Natural killer cell treated with Interleukin-12 subunit alpha and Interleukin-12 subunit beta and Interleukin-15 and Interleukin-18, amount 100 ng/mL, for 72 hours (primary cell): ENCODE data around the gene PRCC. TPM values are rescaled to one million over a fixed set of nuclear protein-coding genes. Genes with fewer than 3 reads are reported as not detected.
A peak's percentile ranks its signal among the peaks of the same experiment; 100 is the strongest.

Experiments used
- ATAC-seq, 2 donors: fragments of 150-1000 bp; cut with Tn5 transposase in 1 of 2; sonication (Bioruptor Pico), chemical (Tn5 transposase) in 1 of 2; 2 replicates each; pipeline ENCODE4 v1.10.0; 2021
- DNase-seq: peaks from one replicate; pipeline ENCODE4 v3.0.0; 2022; ENCODE audit warnings: low spot score
- H3K27ac Mint-ChIP-seq, 2 donors: 1 replicate in 1 of 2; 2 replicates in 1 of 2; pipeline ENCODE4 v1.8.0; 2022; ENCODE audit warnings: mixed read lengths in 2 of 2, mild to moderate bottlenecking in 1 of 2, moderate library complexity in 1 of 2
- H3K27me3 Mint-ChIP-seq, 2 donors: 1 replicate in 1 of 2; 2 replicates in 1 of 2; pipeline ENCODE4 v1.8.0; 2022; ENCODE audit warnings: mixed read lengths in 2 of 2
- H3K36me3 Mint-ChIP-seq: one replicate; pipeline ENCODE4 v1.8.0; 2022; ENCODE audit warnings: mixed read lengths
- H3K4me1 Mint-ChIP-seq, 2 donors: 1 replicate in 1 of 2; 2 replicates in 1 of 2; pipeline ENCODE4 v1.8.0; 2022; ENCODE audit warnings: low read depth in 2 of 2, mixed read lengths in 2 of 2, mild to moderate bottlenecking in 1 of 2
- H3K4me3 Mint-ChIP-seq: one replicate; pipeline ENCODE4 v1.8.0; 2022; ENCODE audit warnings: mixed read lengths
- H3K9me3 Mint-ChIP-seq: 2 replicates; pipeline ENCODE4 v1.8.0; 2022; ENCODE audit warnings: mixed read lengths
- total RNA-seq, 2 donors: library from RNA; stranded (reverse); gene quantifications; one replicate each; pipeline ENCODE4 v1.2.3, GENCODE V29; 2022

Gene PRCC, protein sequence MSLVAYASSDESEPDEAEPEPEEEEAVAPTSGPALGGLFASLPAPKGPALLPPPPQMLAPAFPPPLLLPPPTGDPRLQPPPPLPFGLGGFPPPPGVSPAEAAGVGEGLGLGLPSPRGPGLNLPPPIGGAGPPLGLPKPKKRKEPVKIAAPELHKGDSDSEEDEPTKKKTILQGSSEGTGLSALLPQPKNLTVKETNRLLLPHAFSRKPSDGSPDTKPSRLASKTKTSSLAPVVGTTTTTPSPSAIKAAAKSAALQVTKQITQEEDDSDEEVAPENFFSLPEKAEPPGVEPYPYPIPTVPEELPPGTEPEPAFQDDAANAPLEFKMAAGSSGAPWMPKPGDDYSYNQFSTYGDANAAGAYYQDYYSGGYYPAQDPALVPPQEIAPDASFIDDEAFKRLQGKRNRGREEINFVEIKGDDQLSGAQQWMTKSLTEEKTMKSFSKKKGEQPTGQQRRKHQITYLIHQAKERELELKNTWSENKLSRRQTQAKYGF
- total RNA-seq, result 100 to 1,000 TPM in 1 of 2 donors, 10 to 100 TPM in 1; 86.2 to 116 TPM

DNA sequence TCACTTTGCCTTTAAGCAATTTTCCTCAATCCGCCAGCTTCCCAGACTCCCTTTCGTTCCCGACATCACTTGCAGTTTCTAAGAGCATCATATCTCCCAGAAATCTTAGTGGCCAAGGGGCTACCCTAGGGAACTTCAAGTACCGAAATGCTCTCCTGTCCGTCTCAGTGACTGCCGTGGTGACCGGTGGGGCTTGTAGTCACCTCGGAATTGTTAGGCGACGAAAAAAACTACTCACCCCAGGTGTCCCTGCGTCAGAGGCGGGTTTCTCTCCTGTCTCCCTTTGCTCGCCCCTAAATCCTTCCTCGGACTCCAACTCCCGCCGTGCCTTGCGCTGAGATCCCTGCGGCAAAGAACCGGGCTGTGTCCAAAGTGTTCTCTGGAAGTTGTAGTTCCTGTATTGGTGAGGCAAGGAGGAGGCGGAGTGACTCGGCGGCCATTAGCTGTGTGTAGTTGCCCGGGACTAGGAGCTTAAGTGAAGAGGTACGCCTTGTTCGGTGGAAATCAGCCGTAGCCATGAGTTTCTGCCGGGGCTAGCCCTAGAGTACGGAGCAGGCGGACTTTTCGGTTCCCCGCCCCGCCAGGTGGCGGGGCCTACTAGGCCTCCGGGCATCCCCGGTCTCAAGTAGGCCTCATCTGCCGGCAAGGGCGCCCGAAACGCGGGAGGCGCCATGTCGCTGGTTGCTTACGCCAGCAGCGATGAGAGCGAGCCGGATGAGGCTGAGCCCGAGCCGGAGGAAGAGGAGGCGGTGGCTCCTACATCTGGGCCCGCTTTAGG lies at the start of gene PRCC:
TSS of gene PRCC (plus strand) at position 435 of the 778 bp plus-strand sequence. CDS start at position 672, 237 bp downstream.
- peak; percentile 98 for DNase-seq

DNA sequence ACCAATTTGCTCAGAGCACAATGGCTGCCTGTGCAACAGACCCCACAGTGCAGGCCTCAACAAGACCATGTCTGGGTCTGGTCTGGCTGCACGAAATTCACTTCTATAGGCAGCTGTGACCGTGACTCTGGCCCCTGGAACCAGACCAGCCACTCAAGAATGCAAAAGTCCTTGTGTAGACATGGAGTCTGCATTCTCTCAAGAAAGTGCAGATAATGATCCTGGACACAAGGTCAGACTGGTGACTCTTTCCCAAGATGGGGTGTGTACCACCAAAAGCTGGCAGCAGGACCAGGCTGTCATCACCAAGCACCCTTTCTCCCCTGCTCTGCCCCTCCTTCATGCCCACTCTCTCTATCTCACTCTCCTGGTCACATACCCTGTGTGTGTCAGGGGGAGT lies 46.2 kb upstream of the PRCC start:
- Mint-ChIP-seq H3K27ac (peak overlapping the region; percentile 91 to 99), H3K36me3 (peaks cover 25% of the 10 kb centered on the region), H3K4me3 (peak overlapping the region; percentile 67), H3K27me3 (no peaks in the 10 kb centered on the region), H3K4me1 (peaks cover 23 to 24% of the 10 kb centered on the region in 2 donors), H3K9me3 (no peaks in the 10 kb centered on the region)
- no peak for DNase-seq
- ATAC-seq, result peak; percentile 44 to 64

More for the DNA sequence above, at the start of gene PRCC:
- H3K36me3 Mint-ChIP-seq, result peaks cover 16% of the 10 kb centered on the region
- H3K27me3 Mint-ChIP-seq, result no peaks in the 10 kb centered on the region
- peak; percentile 96 to 97 for ATAC-seq
- no peak within 1 kb of the TSS for H3K27ac Mint-ChIP-seq
- peaks cover 29 to 34% of the 10 kb centered on the region in 2 donors for H3K4me1 Mint-ChIP-seq
- no peaks in the 10 kb centered on the region for H3K9me3 Mint-ChIP-seq
- H3K4me3 Mint-ChIP-seq, result no peak within 1 kb of the TSS

DNA sequence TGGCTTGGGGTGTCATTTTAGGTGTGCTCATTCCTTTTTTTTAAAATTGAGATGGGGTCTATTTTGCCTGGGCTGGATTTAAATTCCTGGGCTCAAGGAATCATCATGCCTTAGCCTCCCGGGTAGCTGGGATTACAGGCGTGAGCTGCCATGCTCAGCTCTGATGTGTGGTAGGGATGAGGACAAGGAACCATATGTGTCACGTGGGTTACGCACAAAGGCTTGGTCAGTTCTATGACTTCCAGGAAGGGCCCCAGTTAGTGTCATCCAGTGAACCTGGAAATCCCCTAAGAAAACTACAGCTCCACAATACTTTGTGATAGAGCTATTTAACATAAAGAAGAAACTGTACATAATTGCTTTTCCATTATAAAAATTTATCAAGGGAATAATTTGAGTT lies 45.8 kb upstream of the PRCC start:
- H3K27ac Mint-ChIP-seq, result peak overlapping the region; percentile 91 to 99
- no peaks in the 10 kb centered on the region for H3K9me3 Mint-ChIP-seq
- DNase-seq (peak; percentile 82), ATAC-seq (peak; percentile 81 to 83)
- H3K4me3 Mint-ChIP-seq, result peak overlapping the region; percentile 67
- no peaks in the 10 kb centered on the region for H3K27me3 Mint-ChIP-seq
- H3K4me1 Mint-ChIP-seq, result peaks cover 22 to 23% of the 10 kb centered on the region in 2 donors
- H3K36me3 Mint-ChIP-seq, result peaks cover 25% of the 10 kb centered on the region

DNA sequence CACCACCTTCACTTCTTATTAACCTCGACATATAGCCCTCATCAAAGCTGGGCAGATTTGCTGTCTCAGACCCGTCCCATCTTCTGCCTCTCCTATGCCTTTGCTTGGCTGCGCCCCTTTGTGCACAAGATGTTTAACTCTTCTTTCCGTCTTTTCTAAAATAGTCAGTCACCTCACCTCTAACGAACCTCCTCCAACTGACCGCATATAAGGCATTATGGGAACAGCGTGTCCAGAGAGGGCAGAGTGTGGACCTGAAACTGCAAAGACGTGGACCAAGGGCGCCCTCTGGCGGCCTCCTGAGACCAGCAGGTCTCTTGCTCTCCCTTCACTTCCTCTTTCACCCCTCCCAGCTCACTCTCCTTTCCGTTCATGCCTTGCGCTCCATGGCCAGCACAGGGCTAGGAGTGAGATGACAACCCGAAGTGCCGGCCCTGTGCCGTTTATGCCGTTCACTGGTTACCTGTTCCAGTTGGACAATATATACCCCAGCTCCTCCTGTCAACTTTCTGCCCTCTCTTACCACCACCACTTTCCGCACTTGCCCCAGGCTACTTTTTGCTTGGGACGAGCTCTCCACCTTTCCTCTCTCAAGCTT lies 41.6 kb upstream of the PRCC start:
- no peak overlapping the region for H3K4me3 Mint-ChIP-seq
- H3K36me3 Mint-ChIP-seq, result peaks cover 29% of the 10 kb centered on the region
- H3K4me1 Mint-ChIP-seq, result peaks cover 28 to 39% of the 10 kb centered on the region in 2 donors
- peak; percentile 87 for DNase-seq
- no peak overlapping the region for H3K27ac Mint-ChIP-seq
- no peaks in the 10 kb centered on the region for H3K27me3 Mint-ChIP-seq
- ATAC-seq, result peak; percentile 45 to 54
- H3K9me3 Mint-ChIP-seq, result no peaks in the 10 kb centered on the region

DNA sequence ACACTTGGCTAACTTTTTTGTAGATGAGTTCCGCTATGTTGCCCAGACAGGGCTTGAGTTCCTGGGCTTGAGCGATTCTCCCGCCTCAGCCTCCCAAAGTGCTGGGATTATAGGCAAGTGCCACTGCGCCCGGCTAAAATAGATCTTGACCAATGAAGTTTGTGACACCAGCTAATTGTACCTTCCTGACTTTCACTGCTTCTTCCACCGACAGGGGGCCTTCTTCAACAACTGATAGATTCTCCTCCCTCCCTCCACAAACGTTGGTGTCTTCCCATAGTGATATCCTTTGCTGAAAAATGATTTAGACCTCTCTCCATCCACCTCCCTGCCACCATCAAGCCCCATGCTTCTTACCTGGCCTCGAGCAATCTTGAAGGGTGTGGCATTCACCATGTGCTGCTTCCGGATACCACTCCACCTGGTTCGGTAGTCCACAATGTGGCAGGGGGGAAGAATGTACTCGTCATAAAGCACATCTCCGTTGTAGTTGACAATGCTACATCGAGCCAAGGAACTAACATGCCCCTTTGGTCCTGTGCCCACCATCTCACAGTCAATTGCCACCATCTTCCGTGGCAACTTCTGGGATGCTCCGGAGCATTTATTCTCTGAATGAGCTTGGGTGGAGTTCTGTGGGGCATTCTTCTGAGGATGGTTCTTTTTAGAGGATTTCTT lies 40.6 kb upstream of the PRCC start:
- no peak for DNase-seq
- H3K27me3 Mint-ChIP-seq, result no peaks in the 10 kb centered on the region
- H3K36me3 Mint-ChIP-seq, result peaks cover 25% of the 10 kb centered on the region
- H3K9me3 Mint-ChIP-seq, result no peaks in the 10 kb centered on the region
- H3K4me3 Mint-ChIP-seq, result no peak overlapping the region
- H3K4me1 Mint-ChIP-seq, result peaks cover 23 to 32% of the 10 kb centered on the region in 2 donors
- H3K27ac Mint-ChIP-seq, result no peak overlapping the region
- no peak for ATAC-seq

DNA sequence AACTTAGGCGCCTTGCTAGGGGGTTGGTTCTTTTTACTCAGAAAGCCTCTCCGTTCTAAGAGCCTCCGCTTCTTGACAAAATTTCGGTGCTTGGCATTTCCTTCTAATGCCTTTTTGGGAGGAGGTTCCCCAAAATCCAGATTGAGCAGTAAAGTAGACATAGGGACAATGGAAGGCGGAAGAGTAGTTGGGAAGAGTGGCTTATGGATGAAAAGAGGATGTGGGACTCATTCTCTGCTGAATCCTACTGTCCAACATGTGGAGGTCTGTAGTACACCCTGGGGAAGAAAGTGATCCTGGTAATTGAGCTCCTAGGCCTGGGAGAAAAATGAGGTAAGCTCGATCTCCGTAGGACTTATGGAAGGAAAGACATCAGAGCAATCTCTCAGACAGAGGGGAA lies 39.8 kb upstream of the PRCC start:
- no peaks in the 10 kb centered on the region for H3K9me3 Mint-ChIP-seq
- peaks cover 23 to 31% of the 10 kb centered on the region in 2 donors for H3K4me1 Mint-ChIP-seq
- H3K4me3 Mint-ChIP-seq, result no peak overlapping the region
- DNase-seq, result no peak
- H3K36me3 Mint-ChIP-seq, result peaks cover 25% of the 10 kb centered on the region
- H3K27me3 Mint-ChIP-seq, result no peaks in the 10 kb centered on the region
- no peak for ATAC-seq
- H3K27ac Mint-ChIP-seq, result no peak overlapping the region

DNA sequence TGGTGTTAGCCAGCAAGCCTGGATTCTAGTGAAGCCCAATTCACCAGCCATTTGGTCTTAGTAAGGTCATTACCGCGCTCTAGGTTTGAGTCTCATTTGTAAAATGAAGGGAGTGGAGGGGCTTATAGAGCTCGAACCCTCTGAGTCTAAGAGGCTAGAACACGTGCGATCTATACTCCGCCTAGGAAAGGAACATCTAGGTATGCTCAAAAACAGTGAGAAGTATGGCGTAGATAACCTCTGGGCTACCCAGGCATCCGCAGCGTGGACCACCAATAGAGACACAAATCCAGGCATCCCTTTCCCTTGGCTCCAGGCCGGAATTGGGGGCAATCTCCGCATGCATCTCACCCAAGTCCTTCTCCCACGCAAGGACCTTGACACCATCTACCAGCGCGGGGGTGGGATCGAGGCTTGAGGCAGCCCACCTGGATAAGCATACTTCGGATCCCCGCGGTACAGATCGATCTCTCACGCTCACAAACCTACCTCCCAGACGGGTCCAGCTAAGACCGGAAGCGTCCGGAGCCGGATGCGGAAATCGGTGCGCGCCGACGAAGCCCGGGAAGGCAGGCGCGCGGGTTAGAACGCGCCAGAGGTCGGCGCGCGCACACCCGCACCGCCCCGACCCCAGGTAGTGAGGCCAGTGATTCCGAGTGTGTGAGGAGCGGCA lies 39.3 kb upstream of the PRCC start, which contains the start of gene METTL25B:
TSS of gene METTL25B (plus strand) at position 544 of the 673 bp plus-strand sequence. CDS start 636 bp downstream, outside the sequence.
- DNase-seq (peak; percentile 91), ATAC-seq (peak; percentile 81 to 86)
- H3K27me3 Mint-ChIP-seq, result no peaks in the 10 kb centered on the region
- H3K9me3 Mint-ChIP-seq, result no peaks in the 10 kb centered on the region
- H3K4me1 Mint-ChIP-seq, result peaks cover 23 to 31% of the 10 kb centered on the region in 2 donors
- no peak within 1 kb of the TSS for H3K27ac Mint-ChIP-seq
- H3K36me3 Mint-ChIP-seq, result peaks cover 25% of the 10 kb centered on the region
- no peak within 1 kb of the TSS for H3K4me3 Mint-ChIP-seq

DNA sequence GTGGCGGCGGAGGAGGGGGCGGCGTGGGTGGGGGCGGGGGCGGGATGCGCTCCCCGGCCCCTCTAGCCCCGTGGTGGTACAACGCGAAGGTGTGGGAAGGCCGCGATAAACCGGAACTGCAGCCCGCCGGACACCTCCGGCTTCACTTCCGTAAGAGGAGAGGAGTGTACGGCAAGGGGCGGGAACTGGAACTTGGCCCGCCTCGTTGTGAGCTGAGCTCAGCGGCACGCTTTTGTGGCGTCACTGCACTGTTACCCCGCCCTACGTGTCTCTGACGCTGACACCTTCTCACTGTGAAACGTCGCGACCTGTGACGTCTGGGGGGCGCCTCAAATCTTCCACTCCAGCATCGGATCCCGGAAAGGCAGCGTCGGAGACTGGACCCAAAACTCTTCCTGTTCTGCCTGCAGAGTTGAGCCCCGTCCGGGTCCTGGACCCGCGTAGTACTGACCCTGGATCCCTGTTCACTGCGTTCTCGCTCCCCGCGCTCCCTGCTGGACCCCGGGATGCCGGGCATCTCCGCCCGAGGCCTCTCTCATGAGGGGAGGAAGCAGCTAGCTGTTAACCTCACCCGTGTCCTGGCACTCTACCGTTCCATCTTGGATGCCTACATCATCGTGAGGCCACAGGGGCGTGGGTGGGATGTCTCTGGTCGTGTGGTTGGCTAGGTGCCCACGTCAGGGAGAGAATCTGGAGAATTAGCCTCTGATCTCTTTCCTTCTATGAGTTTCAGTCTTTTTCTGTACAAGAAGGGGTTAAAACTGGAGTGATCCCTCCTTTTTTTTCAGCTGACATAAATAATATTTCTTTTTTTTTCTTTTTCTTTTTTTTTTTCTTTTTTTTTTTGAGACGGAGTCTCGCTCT lies 38.5 kb upstream of the PRCC start, which contains the start of gene ISG20L2:
TSS of gene ISG20L2 (minus strand) at position 168 of the 864 bp plus-strand sequence. CDS start 1,114 bp downstream, outside the sequence.
- Mint-ChIP-seq H3K9me3 (no peaks in the 10 kb centered on the region), H3K4me1 (peaks cover 15 to 24% of the 10 kb centered on the region in 2 donors), H3K27me3 (no peaks in the 10 kb centered on the region), H3K27ac (no peak within 1 kb of the TSS), H3K4me3 (no peak within 1 kb of the TSS), H3K36me3 (peaks cover 18% of the 10 kb centered on the region)
- DNase-seq, result peak; percentile 98
- peak; percentile 97 for ATAC-seq

DNA sequence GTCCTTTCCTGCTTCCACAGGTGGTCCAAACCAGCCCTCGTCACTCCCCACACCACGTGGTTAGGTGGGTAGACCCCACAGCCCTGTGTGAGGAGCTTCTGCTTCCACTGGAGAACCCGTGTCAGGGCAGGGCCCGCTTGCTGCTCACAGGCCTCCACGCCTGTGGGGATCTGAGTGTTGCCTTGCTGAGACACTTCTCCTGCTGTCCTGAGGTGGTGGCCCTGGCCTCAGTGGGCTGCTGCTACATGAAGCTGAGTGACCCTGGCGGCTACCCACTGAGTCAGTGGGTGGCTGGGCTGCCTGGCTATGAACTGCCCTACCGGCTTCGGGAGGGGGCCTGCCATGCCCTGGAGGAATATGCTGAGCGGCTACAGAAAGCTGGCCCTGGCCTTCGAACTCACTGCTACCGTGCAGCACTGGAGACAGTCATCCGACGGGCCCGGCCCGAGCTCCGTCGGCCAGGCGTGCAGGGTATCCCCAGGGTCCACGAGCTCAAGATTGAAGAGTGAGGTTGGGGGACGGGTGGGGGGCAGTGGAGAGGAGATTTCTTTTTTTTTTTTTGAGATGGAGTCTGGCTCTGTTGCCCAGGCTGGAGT lies 33.2 kb upstream of the PRCC start:
- no peak for DNase-seq
- Mint-ChIP-seq H3K27me3 (no peaks in the 10 kb centered on the region), H3K9me3 (no peaks in the 10 kb centered on the region), H3K36me3 (peaks cover 6% of the 10 kb centered on the region), H3K4me3 (no peak overlapping the region), H3K4me1 (peaks cover 12 to 15% of the 10 kb centered on the region in 2 donors), H3K27ac (no peak overlapping the region)
- no peak for ATAC-seq

DNA sequence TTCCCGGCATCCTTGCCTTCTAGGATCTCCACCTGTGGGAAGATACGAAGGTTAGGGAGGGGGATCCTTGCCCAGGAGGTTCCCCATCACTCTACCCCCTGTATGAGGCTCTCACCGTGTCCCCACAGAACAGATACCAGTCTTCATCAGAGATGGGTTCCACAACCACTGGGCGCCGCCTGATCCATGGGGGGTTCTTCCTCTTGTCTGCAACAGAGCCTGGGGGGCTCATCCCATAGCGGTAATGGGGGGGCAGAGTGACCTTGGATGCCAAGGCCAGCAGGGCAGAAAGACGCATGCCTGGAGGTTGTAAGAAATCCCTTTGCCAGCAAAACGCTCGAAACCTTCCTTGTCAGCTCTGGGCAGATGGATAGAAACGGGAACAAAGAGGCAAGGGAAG lies 28.9 kb upstream of the PRCC start:
- Mint-ChIP-seq H3K4me1 (peaks cover 22 to 26% of the 10 kb centered on the region in 2 donors), H3K27me3 (no peaks in the 10 kb centered on the region), H3K27ac (peak overlapping the region; percentile 31 to 40), H3K4me3 (peak overlapping the region; percentile 67), H3K36me3 (peaks cover 14% of the 10 kb centered on the region), H3K9me3 (no peaks in the 10 kb centered on the region)
- ATAC-seq, result no peak
- DNase-seq, result no peak

DNA sequence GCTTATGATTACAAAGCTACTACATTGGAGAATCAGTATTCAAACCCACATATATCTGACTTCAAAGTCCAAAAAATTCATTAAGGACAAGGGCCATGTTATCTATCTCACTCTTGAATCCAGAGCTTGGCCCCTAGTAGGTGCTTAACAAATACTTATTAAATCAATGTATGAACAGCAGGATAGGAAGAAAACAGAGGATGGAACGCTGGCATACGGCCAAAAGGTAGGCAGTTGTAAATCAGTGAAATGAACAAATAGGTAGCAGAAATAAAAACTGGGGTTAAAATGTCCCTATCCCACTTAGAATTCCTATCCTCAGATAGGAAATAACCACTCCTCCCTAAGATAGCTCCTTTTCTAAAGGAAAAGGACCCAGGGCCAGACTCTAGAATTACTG lies 28.4 kb upstream of the PRCC start:
- H3K27me3 Mint-ChIP-seq, result no peaks in the 10 kb centered on the region
- H3K9me3 Mint-ChIP-seq, result no peaks in the 10 kb centered on the region
- DNase-seq (no peak), ATAC-seq (no peak)
- H3K4me1 Mint-ChIP-seq, result peaks cover 22 to 29% of the 10 kb centered on the region in 2 donors
- H3K4me3 Mint-ChIP-seq, result peak overlapping the region; percentile 67
- peak overlapping the region; percentile 31 to 40 for H3K27ac Mint-ChIP-seq
- peaks cover 14% of the 10 kb centered on the region for H3K36me3 Mint-ChIP-seq
